DLD1 (cell line): ENCODE results near the gene STUB1.

Experiments
- in situ Hi-C: cut with HindIII; loops from 2 replicates; pipeline ENCODE4 v1.10.0; 2017; ENCODE audit warnings: low sequenced_read_pairs

STUB1 gene

GRCh38 chr16:693766-694165 lies 13.6 kb downstream of the STUB1 start:
- in situ Hi-C loops, result no loop called here

- in situ Hi-C loops, result no loop called here
Observed at GRCh38 chr16:694187-694862, 14.1 kb downstream of the STUB1 start.

GRCh38 chr16:694863-695354 lies 14.7 kb downstream of the STUB1 start:
- in situ Hi-C loops, result no loop called here

- in situ Hi-C loops, result no loop called here
Observed at GRCh38 chr16:695355-696089, 15.3 kb downstream of the STUB1 start.

GRCh38 chr16:698911-699671 lies 18.9 kb downstream of the STUB1 start:
- in situ Hi-C loops, result no loop called here

- in situ Hi-C loops, result no loop called here
Observed at GRCh38 chr16:700684-701584, 20.7 kb downstream of the STUB1 start.

- in situ Hi-C loops, result no loop called here
Observed at GRCh38 chr16:702341-702740, 22.1 kb downstream of the STUB1 start.

- in situ Hi-C loops, result no loop called here
Observed at GRCh38 chr16:703406-703805, 23.2 kb downstream of the STUB1 start.

- in situ Hi-C loops, result no loop called here
Observed at GRCh38 chr16:704047-704446, 23.8 kb downstream of the STUB1 start.

- in situ Hi-C loops, result no loop called here
Observed at GRCh38 chr16:704552-705380, 24.6 kb downstream of the STUB1 start.

- in situ Hi-C loops, result no loop called here
Observed at GRCh38 chr16:705431-706188, 25.4 kb downstream of the STUB1 start, which contains the start of gene FBXL16. Gene FBXL16, minus strand, starts transcription at chr16:705801. Its CDS starts 8,396 bp downstream, at chr16:697405.

- in situ Hi-C loops, result no loop called here
Observed at GRCh38 chr16:706189-707061, 26.2 kb downstream of the STUB1 start.

- in situ Hi-C loops, result no loop called here
Observed at GRCh38 chr16:707062-707538, 26.9 kb downstream of the STUB1 start.

- in situ Hi-C loops, result no loop called here
Observed at GRCh38 chr16:708019-708418, 27.8 kb downstream of the STUB1 start.

- in situ Hi-C loops, result no loop called here
Observed at GRCh38 chr16:708959-709358, 28.7 kb downstream of the STUB1 start.

GRCh38 chr16:709566-710499 lies 29.6 kb downstream of the STUB1 start:
- in situ Hi-C loops, result no loop called here
